Esophagus squamous epithelium (tissue), 4 donors: ENCODE data around the gene MAMDC2.

Experiments used
- POLR2A ChIP-seq, 4 donors: fragments of 450-650 bp; IDR thresholded peaks; one replicate each; pipeline ENCODE4 v1.6.1; 2017; ENCODE audit warnings: antibody characterized with exemption in 4 of 4, mild to moderate bottlenecking in 4 of 4, moderate library complexity in 3 of 4
- TF ChIP-seq, protein P1 (sequence below), 6 experiments: fragments of 450-650 bp in 4 of 6; fragments of 200-600 bp in 2 of 6; sonication (generic) in 2 of 6; IDR thresholded peaks; one replicate each; pipeline ENCODE4 v1.5.1; 2016 to 2019; ENCODE audit warnings: antibody characterized with exemption in 6 of 6, mild to moderate bottlenecking in 4 of 6, moderate library complexity in 4 of 6

DNA sequence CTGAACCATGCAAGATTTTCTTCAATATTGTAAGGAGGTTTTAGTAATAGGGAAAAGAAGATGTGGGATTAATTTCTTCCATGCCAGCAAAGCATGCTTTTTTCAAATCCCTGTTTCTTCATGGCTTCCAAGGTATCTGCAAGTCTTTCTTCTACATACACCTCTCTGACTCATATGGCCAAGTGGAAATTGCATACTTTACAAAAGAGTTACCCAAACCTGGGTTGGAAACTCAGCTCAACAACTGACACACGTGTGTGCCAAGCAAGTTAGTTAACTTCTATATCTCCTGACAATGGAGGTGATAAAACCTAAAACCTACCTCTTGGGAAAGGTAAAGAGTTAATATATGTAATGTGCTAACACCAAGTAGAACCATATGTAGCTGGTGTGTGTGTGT, 28.5 kb upstream of the MAMDC2 start:
- TF ChIP-seq, protein P1, sequence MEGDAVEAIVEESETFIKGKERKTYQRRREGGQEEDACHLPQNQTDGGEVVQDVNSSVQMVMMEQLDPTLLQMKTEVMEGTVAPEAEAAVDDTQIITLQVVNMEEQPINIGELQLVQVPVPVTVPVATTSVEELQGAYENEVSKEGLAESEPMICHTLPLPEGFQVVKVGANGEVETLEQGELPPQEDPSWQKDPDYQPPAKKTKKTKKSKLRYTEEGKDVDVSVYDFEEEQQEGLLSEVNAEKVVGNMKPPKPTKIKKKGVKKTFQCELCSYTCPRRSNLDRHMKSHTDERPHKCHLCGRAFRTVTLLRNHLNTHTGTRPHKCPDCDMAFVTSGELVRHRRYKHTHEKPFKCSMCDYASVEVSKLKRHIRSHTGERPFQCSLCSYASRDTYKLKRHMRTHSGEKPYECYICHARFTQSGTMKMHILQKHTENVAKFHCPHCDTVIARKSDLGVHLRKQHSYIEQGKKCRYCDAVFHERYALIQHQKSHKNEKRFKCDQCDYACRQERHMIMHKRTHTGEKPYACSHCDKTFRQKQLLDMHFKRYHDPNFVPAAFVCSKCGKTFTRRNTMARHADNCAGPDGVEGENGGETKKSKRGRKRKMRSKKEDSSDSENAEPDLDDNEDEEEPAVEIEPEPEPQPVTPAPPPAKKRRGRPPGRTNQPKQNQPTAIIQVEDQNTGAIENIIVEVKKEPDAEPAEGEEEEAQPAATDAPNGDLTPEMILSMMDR (IDR thresholded peaks at IDR 0.05), result no peak
- TF ChIP-seq POLR2A (IDR thresholded peaks at IDR 0.05), result no peak
